Endothelial cell of hepatic sinusoid (primary cell): ENCODE measurements around the gene AMFR.

Experiments
- in situ Hi-C: cut with HindIII; loops from 2 replicates; pipeline ENCODE4 v1.10.0; 2017; ENCODE audit warnings: low sequenced_read_pairs

AMFR gene

DNA sequence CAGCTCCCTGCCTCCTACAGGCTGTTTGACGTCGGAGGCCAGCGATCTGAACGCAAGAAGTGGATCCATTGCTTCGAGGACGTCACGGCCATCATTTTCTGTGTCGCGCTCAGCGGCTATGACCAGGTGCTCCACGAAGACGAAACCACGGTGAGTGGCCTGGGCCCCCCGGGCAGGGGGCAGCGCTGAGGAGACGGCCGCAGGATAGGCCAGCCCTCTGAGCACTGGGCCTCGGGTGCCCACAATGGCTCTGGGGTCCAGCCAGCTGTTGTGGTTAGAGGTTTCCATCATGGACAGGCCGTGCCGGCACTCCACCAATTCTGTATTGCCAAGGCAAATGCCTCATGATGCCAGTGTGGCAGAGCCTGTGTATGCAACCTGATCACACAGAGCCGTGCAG, 88.6 kb downstream of the AMFR start:
- in situ Hi-C loops = no loop called here

DNA sequence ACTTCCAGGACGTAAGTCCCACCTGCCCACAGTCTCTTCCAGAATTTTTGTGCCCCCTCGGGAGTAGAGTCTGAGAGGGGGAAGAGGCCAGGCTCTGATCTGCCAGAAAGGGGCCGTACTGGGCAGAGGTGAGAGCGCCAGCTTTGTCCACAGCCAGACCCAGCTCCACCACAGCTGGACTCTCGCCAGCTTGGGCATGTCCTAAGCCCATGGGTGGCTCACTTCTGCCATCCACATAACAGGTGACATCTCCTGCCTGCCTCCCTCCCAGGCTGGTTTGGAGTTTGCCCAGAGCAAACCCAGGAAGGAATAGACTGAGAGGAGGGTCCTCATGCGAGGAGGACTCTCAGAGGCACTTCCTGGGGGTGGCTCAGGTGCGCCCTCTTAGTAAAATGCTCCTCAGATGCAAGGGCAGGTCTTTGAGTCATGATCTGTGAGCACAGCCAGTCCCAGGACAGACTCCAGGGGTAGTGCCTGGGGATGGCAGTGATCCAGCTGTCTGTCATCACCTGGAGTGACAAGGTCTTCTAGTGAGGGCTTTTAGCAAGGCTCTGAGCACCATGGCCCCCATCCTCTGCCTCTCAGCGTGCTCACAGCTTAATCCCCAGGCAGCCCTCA, 89.2 kb downstream of the AMFR start:
- in situ Hi-C loops = no loop called here

DNA sequence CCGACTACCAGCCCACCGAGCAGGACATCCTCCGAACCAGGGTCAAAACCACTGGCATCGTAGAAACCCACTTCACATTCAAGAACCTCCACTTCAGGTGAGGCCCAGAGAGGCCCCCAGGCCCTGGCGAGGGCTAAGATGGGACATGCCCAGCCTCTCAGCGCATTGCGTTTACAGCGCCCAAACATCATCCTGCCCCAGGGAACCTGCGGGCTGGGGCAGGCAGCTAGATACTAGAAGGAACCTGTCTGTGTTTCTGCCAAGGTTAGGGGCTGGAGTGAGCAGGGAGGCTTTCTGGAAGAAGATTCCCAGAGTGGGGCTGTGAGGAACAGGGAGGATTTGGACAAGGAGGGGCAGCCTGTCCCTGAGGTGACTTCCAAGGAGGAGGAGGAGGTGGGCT, 90.6 kb downstream of the AMFR start:
- in situ Hi-C loops = no loop called here

DNA sequence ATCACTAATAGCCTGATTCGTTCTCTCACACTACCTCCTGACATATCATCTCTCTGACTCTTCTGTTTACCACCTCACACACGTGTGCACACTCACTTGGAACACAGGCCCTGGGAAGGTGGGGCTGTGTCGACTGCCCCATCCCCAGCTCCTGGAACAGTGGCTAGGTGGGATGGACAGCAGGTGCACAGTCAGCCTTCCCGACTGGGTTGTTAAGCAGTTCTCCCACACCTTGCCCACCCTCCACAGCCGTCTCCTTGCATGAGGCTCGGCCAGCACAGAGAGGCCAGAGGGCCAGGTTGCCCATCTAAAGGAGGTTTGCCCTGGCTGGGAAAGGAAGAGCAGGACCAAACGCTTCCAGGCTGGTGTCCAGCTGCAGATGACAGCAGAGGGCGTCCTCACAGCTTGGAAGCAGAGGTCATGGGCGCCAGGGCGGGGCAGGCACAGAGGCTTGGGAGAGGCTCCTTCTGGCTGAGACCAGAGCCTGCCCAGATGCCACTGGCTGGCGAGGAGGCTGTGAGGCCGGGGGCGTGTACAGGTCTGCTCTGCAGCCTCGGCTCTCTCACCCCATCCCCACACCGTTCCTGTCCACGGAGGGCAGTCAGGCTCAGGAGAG, 92.8 kb downstream of the AMFR start:
- in situ Hi-C loops = no loop called here

DNA sequence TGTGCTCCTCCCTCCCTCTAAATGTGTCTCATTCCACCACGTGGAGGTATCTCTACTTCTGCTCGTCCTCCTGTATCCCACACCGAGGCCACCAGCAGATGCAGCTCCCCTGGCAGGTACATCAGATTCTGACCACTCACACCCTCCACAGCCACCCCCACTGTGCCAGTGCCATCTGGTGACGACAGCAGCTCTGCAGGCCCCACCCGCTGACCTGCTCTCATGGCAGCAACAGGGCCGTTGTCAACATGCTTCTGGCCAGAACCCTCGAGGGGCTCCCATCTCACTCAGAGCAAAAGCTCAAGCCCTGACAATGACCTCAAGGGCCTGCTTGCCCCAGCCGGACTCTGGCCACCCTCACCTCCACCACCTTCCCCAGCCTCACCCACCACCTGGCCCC, 93.4 kb downstream of the AMFR start:
- in situ Hi-C loops = no loop called here

DNA sequence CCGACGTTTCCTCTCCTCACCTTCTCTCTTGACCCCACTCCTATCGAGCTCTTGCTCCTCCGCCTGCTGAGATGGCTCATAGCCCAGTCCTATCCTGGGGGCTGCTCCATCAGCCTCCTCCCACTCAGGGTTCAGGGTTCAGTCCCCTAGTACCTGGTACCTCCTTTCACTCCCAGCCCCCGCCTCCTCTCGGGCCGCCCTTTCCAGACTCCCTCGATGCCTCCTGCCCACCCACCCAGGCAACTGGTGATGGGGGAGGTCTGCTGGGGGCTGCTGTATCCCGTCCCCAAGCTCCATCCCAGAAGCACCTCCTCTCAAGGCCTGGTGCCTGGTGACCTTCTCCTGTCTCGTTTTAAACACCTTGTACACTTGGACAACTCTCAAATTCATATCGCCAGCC, 93.9 kb downstream of the AMFR start:
- in situ Hi-C loops = no loop called here

DNA sequence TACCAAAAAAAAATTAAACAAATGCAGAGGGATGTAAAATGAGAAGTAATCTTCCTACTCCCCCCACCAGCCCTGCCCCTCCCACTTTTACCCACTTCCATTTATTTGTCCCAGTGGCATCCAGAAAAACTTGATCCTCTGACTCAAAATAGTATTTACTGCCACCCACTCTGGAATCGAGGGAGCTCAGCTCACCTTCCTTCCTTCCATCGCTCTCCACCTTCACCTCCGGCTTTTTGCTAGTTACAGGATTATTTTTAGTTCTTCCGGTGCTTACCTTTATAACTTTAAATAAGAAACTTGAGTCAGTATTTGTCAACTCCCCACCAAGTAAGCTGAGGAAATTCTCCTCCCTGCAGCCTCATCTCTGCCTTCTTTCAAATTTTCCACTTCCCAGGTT, 94.9 kb downstream of the AMFR start:
- in situ Hi-C loops = no loop called here

DNA sequence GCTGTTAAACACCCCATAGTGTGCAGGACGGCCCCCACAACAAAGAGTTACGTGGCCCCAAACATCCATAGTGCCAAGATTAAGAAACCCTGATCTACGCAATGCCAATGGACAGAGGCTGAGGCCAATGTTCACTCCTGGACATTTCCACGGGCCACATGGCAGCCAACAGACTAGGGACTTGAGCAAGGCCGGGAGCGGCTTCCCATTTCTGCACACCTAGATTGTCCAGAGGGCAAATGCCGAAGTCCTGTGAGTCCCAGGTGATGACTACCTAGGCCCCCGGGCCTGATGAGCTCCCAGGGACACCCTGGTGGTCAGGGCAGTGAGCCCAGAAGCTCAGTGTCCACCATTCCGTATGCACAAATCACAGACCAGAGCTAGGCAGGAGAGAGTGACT, 95.5 kb downstream of the AMFR start:
- in situ Hi-C loops = loop anchor here (5.0 kb wide), 1 partner anchor 58 kb away; no protein-coding TSS in a partner anchor

DNA sequence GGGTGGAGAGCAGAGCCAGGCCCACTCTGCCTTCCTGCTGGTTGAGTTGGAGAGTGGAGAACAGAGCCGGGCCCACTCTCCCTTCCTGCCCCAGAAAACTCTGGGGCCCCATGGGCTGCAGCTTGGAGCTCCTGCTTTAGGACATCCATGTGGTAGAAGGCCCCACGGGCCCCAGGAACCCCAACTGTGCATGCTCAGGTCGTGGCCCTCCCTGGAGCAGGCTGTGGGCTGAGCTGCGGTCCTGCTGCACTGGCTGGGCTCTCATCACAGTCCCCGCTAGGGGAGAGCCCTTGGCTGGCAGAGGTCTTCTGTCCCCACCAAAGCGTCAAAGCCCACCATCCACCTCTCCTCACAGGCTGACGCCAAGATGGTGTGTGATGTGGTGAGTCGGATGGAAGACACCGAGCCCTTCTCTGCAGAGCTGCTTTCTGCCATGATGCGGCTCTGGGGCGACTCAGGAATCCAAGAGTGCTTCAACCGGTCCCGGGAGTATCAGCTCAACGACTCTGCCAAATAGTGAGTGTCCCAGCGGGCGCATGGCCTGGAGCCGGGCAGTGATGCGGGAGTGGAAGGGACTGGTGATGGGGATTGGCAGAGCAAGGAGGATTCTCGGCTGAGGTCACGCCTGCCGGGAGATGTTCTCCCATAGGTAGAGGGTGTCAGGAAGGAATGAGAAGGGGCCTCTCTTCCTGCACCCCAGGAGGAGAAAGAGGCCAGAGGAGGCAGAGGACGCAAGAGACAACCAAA, 96.9 kb downstream of the AMFR start:
- in situ Hi-C loops = loop anchor here (5.0 kb wide), 1 partner anchor 56 kb away; no protein-coding TSS in a partner anchor

DNA sequence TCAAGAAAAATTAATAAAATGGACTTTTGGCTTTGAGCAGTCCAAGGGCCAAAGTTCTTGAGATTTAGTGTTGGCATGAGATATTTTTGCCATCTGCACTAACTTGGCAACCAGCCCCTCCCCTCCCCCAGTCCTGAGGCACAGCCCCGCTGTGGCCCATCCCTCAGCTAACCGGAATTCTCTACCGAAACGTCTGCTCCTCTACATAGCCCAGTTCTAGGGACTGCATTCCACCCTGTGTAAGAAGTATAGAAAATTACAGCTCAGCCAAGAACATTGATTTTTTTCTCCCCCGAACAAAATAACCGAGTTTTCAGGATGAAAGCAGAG, 97.5 kb downstream of the AMFR start:
- in situ Hi-C loops = loop anchor here (5.0 kb wide), 1 partner anchor 56 kb away; no protein-coding TSS in a partner anchor

DNA sequence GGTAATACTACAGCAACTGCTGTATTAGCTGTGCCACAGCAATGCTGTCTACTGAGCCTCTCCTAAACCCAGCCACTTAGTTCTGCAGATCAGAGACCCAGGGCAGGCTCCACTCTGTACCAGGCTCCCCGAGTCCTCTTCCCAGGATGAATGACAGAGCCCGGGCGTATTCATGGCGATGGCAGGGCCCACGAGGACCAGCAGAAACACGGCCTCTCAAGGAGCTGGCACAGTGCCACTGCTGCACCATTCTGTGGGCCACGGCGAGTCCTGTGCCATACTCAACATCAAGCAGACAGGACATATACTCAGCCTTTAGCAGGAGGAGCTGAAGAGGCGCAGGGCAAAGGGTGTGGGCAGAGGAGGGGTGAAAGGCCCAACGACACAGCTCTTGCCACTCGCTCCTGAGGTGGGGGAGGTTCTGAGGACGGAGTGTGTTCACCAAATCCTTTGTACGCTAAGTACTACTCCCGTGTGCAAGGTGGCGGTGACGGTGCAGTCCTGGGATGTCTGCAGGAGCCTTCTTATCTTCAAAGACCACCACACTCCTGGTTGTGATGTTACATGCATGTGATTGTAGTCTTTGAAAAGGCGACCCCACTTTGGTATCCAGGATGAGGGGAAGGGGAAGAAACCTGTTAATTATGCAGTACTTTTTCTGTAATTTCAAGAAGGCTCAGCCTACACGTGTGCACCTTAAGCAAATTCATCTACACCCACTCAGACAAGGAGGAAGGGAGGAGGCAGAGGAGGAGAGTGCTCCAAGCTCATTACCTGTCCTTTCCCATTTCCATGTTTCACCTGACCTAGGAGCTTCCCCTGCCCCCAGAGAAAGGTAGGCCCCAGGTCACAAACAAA, 98.0 kb downstream of the AMFR start:
- in situ Hi-C loops = loop anchor here (5.0 kb wide), 1 partner anchor 55 kb away; no protein-coding TSS in a partner anchor

DNA sequence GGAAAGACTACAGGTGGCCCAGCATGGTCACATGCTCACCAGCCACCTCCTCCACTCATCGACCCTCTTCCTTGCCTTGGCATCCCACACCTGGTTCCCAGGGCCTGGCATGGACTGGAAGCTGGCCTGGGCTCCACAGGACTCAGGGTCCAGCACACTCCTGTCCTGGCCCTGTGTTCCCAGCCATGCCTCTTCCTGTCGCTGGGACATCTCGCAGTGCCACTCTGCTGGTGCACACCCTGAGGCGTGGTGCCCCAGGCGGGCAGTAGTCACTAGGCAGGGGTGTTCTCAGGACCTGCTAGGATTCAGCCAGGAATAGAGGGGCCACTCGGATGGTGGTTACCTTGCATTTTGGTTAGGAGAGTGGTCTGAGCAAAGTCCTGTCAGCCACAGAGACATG, 99.4 kb downstream of the AMFR start:
- in situ Hi-C loops = loop anchor here (5.0 kb wide), 1 partner anchor 54 kb away; no protein-coding TSS in a partner anchor

DNA sequence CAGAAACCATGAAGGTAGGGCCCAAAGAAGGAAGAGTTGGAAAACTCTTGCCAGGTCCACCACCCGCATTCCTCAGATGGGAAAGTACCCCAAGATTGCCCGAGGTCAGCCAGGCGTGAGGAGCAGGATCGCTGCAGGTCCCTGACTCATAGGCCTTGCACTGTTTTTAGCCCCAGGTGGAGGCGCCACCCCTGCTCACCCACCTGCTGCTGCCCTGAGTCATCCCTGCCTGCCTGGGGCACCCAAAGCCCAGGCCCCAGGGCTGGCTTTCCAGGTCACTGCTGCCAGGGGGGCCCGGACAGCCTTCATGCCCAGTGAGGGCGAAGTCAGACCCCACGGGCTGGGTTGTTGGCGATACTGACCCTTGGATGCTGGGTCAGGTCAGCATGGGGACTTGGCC, 100.9 kb downstream of the AMFR start:
- in situ Hi-C loops = no loop called here

DNA sequence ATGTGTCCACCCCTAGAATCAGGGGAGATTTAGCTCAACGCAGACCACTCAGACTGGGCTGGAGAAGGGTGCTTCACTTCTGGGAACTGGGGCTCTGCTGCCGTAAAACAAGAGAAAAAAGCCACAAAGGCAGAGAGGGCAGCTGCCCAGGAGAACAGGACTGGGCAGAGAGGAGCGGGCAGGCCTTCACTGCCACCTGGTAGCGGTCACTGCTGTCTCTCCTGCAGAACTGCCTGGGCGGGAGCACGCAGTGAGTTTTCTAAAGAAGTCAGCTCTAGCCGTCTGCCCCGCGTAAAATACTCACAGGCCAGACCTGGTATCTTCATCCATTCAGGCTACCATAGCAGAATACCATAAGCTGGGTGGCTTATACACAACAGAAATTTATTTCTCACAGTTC, 103.8 kb downstream of the AMFR start:
- in situ Hi-C loops = no loop called here

DNA sequence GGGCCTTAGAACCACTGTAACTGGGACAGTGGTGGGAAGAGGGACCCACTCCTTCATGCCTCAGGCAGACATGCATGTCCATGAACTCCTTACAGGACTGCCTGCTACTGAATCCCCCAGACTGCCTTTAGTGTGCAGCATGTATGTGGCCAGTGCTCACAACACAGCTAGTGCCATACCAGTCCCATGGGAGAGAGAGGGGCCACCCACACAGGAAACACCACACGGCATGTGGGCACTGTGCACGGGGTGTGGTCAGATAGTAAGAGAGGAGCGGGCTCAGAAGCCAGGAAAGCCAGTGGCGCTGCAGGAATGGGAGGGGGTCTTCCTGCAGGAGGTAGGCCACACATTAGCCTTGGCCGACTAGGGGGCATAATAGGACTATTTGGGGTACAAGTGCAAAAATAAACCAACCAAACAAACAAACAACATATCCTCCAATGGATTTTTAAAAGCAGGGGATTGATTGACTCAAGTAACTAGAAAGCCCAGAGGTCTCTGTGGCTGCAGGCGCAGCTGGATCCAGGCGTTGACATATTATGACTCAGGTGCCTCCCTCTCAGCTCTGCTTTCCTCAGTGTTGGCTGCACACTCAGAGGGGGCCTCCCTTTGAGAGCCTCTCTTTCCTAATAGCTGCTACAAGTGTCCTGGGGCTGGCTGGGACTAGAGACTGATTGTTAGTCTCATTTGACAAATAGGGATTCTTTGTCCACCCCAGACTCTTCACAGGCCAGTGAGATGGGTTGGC, 104.4 kb downstream of the AMFR start:
- in situ Hi-C loops = no loop called here

DNA sequence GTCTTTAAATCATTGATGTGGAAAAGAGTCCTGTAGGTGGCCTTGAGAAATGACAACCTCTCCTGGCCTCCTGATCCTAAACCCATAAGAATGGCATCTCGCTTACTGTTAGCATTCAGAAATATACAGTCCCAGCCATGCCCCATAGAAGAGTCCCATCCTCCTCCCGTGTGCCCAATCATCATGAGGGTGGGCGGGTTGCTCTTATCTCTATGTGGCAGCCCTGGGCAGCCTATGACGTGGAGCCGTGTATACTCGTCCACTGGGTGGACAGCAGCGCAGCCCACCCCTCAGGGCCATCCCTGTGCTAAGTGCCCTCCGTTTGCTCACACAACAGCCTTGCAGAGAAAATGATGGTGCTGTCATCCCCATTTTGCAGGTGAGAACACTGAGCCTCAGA, 105.3 kb downstream of the AMFR start:
- in situ Hi-C loops = no loop called here

DNA sequence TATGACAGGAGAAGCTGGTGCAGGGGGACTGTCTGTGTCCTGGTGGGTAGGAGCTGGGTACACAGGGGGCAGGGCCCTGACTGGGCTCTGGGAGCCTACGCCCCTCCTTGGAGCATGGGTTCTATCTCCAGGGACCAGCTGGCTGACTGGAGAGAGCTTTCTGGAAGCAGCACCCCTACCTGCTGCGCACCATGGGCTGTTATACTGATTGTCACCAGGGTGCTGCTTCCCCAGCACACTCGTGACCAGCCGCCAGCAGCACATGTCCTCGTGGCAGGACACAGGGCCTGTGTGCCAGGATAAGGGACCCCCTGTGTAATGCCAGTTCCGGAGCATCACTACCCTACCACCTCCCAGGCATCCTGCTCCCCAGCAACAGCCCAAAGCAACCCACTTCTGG, 106.0 kb downstream of the AMFR start:
- in situ Hi-C loops = loop anchor here (5.0 kb wide), 1 partner anchor 67 kb away; no protein-coding TSS in a partner anchor

DNA sequence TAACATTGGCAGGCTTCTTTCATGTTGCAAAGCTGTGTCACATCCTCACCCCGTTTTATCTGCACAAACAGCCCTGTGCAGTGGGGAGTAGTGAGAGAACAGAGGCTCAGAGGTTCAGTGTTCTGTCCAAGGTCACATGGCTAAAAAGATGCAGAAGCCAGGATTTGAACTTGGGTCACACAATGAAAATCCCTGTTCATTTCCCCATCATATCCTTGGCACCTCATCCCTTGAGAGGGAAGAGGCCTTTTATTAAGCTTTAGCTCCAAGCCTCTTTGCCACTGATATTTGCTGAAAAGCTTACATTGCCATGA, 106.6 kb downstream of the AMFR start:
- in situ Hi-C loops = loop anchor here (5.0 kb wide), 1 partner anchor 66 kb away; no protein-coding TSS in a partner anchor

DNA sequence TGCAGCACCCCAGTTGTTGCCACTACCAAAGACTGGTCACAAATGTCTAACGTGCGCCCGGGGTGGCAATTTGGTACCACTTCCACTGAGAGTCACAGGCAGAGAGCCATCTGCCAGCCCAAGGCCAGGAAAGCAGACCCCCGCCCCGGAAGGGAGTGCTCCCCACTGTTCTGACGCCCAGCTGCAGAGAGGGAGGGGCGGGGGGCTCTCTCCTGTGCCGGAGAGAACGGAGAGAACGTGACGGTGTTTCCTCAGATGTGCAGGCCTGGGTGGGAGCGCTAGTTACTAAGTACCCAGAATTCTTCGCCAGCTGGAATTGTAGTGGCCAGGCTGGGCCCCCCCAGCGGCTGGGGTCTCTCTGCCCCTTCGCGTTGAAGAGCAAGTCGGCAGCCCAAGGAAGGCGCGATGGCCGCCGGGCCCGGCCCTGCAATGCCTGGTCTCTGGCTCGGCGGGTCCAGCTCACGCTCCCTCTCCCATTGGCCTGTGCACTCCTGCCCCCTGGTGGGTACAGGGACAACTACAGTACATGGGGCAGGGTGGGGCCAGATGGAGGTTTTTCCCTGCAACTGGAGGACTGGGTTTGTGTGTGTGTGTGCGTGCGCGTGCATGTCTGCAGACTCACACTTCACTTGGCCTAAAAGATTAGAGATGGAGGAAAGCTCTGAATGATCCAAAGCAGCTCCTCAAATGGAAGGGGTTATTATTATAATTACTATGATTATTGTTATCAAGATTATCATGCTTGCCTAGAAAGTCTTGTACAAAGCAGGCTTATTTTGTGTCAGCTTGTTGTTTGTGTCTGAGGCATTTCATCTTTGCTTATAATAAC, 107.1 kb downstream of the AMFR start:
- in situ Hi-C loops = loop anchor here (5.0 kb wide), 1 partner anchor 66 kb away; no protein-coding TSS in a partner anchor

DNA sequence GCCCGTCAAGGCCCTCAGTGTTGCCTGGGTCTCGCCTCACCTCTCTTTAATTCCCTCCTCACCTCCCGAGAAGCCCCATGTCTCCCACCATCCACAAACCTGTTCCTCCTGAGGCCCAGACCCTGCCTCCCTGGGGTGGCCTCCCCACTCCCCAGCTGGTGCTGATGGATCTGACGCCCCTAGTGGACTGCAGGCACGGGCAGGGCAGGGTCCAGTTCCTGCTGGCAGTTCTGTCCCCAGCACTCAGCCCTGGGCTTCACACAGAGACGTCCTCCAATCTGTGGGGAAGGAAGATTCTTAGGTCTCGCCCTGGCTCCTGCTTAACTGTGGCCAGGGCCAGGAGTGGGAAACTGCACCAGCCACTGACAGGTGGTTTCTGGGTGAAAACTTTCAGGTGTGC, 108.8 kb downstream of the AMFR start:
- in situ Hi-C loops = loop anchor here (5.0 kb wide), 1 partner anchor 64 kb away; no protein-coding TSS in a partner anchor
